MM.1S (cell line): Measurements from ENCODE around the gene ITGA7.

ENCODE experiments used
- DNase-seq: peaks from one replicate; pipeline ENCODE4 v3.0.0-alpha.2; 2015
- H2AFZ ChIP-seq: fragments of 300-600 bp; sonication (generic); 2 replicates; pipeline ENCODE4 v1.6.0; 2016; ENCODE audit warnings: antibody characterized with exemption, low read length
- H3F3A ChIP-seq: fragments of 300-600 bp; sonication (generic); 2 replicates; pipeline ENCODE4 v1.6.1; 2016; ENCODE audit warnings: mild to moderate bottlenecking, antibody characterized with exemption, low read length, moderate library complexity, mixed read lengths; ENCODE audit not compliant: insufficient read depth
- H3K27ac ChIP-seq: fragments of 300-600 bp; sonication (generic); 2 replicates; pipeline ENCODE4 v1.5.1; 2016; ENCODE audit warnings: mild to moderate bottlenecking, low read length
- H3K27me3 ChIP-seq: fragments of 300-600 bp; sonication (generic); replicated peaks from 2 replicates; pipeline ENCODE4 v1.6.0; 2016; ENCODE audit warnings: low read length; ENCODE audit not compliant: insufficient read depth
- H3K36me3 ChIP-seq: fragments of 300-600 bp; sonication (generic); replicated peaks from 2 replicates; pipeline ENCODE4 v1.6.1; 2016; ENCODE audit warnings: mild to moderate bottlenecking, low read length, mixed read lengths; ENCODE audit not compliant: insufficient read depth
- H3K4me1 ChIP-seq: fragments of 300-600 bp; sonication (generic); 2 replicates; pipeline ENCODE4 v1.6.1; 2016; ENCODE audit warnings: low read length, mixed read lengths
- H3K4me2 ChIP-seq: fragments of 300-600 bp; sonication (generic); 2 replicates; pipeline ENCODE4 v1.6.0; 2016; ENCODE audit warnings: low read depth, low read length
- H3K4me3 ChIP-seq: fragments of 300-600 bp; sonication (generic); 2 replicates; pipeline ENCODE4 v1.5.1; 2016; ENCODE audit warnings: low read length, mixed read lengths
- H3K79me2 ChIP-seq: fragments of 300-600 bp; sonication (generic); 2 replicates; pipeline ENCODE4 v1.6.1; 2016; ENCODE audit warnings: mixed run types, low read length, mixed read lengths
- H3K9ac ChIP-seq: fragments of 300-600 bp; sonication (generic); 2 replicates; pipeline ENCODE4 v1.6.1; 2016; ENCODE audit warnings: low read length, mixed read lengths
- H3K9me2 ChIP-seq: fragments of 300-600 bp; sonication (generic); replicated peaks from 2 replicates; pipeline ENCODE4 v1.6.1; 2016; ENCODE audit warnings: mild to moderate bottlenecking, low read length, mixed read lengths; ENCODE audit not compliant: insufficient read depth
- H3K9me3 ChIP-seq: fragments of 300-600 bp; sonication (generic); replicated peaks from 2 replicates; pipeline ENCODE4 v1.6.1; 2016; ENCODE audit warnings: mild to moderate bottlenecking, low read length, mixed read lengths; ENCODE audit not compliant: insufficient read depth
- H4K20me1 ChIP-seq: fragments of 300-600 bp; sonication (generic); 2 replicates; pipeline ENCODE4 v1.6.1; 2016; ENCODE audit warnings: mild to moderate bottlenecking, low read length, moderate library complexity, mixed read lengths; ENCODE audit not compliant: insufficient read depth
- EZH2 ChIP-seq: fragments of 300-600 bp; sonication (generic); optimal IDR thresholded peaks from 2 replicates; pipeline ENCODE3; 2017; ENCODE audit warnings: low read depth, mild to moderate bottlenecking, antibody characterized with exemption, low read length, mixed read lengths
- EZH2phosphoT487 ChIP-seq: fragments of 300-600 bp; sonication (generic); IDR thresholded peaks from 2 replicates; pipeline ENCODE4 v1.6.1; 2018; ENCODE audit warnings: antibody characterized with exemption, low read length
- TF ChIP-seq, protein P1 (sequence below): fragments of 300-600 bp; sonication (generic); IDR thresholded peaks from 2 replicates; pipeline ENCODE4 v1.5.1; 2016; ENCODE audit warnings: antibody characterized with exemption, low read length, mixed read lengths

The ITGA7 gene

DNA sequence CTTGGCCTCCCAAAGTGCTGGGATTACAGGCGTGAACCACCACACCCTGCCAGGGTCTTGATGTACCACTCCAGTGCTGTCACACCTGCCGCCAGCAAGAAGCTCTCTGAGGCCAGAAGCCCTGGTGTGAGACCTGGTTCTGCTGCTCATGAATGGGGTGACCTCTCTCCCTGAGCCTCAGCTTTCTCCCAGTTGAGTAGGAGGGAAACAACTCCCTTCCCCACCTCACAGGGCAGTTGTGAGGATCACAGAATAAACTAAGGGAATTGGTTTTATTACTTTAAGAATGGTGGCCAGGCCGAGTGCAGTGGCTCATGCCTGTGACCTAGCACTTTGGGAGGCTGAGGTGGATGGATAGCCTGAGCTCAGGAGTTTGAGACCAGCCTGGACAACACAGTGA, 26.9 kb upstream of the ITGA7 start:
- no peak overlapping the region for H2AFZ ChIP-seq
- no peak overlapping the region for H3K9ac ChIP-seq
- no peak overlapping the region for H3K4me2 ChIP-seq
- peaks cover 8% of the 10 kb centered on the region; the same call in 1 of the 2 replicates for H3F3A ChIP-seq
- no peaks in the 10 kb centered on the region for H3K27me3 ChIP-seq
- no peaks in the 10 kb centered on the region for H3K36me3 ChIP-seq
- H3K9me2 ChIP-seq: no peaks in the 10 kb centered on the region
- H3K4me3 ChIP-seq: no peak overlapping the region
- no peaks in the 10 kb centered on the region for H3K79me2 ChIP-seq
- peaks cover 20% of the 10 kb centered on the region for H3K4me1 ChIP-seq
- no peaks in the 10 kb centered on the region for H4K20me1 ChIP-seq
- no peaks in the 10 kb centered on the region for H3K9me3 ChIP-seq
- H3K27ac ChIP-seq: no peak overlapping the region
- DNase-seq: no peak
- TF ChIP-seq EZH2 (no peak), EZH2phosphoT487 (no peak)
- TF ChIP-seq, protein P1, sequence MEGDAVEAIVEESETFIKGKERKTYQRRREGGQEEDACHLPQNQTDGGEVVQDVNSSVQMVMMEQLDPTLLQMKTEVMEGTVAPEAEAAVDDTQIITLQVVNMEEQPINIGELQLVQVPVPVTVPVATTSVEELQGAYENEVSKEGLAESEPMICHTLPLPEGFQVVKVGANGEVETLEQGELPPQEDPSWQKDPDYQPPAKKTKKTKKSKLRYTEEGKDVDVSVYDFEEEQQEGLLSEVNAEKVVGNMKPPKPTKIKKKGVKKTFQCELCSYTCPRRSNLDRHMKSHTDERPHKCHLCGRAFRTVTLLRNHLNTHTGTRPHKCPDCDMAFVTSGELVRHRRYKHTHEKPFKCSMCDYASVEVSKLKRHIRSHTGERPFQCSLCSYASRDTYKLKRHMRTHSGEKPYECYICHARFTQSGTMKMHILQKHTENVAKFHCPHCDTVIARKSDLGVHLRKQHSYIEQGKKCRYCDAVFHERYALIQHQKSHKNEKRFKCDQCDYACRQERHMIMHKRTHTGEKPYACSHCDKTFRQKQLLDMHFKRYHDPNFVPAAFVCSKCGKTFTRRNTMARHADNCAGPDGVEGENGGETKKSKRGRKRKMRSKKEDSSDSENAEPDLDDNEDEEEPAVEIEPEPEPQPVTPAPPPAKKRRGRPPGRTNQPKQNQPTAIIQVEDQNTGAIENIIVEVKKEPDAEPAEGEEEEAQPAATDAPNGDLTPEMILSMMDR: no peak

DNA sequence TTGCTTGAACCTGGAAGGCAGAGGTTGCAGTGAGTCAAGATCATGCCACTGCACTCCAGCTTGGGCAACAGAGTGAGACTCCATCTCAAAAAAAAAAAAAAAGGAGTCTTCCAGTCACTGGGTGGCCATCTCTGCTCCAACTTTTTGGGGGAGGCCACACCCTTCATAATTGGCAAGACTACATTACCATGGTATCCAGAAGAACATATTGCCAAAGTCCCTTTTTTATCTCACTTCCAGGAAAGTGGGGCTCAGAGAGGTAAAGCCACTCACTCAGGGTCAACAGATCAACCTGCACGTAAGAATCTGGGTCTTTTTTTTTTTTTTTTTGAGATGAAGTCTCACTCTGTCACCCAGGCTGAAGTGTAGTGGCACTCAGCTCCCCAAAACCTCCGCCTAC, 26.2 kb upstream of the ITGA7 start:
- Histone ChIP-seq H3F3A (peaks cover 8% of the 10 kb centered on the region; the same call in 1 of the 2 replicates), H3K9me3 (no peaks in the 10 kb centered on the region), H3K4me2 (no peak overlapping the region), H3K9me2 (no peaks in the 10 kb centered on the region), H2AFZ (no peak overlapping the region), H3K9ac (no peak overlapping the region), H3K79me2 (no peaks in the 10 kb centered on the region), H3K36me3 (no peaks in the 10 kb centered on the region), H3K4me1 (peaks cover 20% of the 10 kb centered on the region), H4K20me1 (no peaks in the 10 kb centered on the region), H3K4me3 (no peak overlapping the region), H3K27me3 (no peaks in the 10 kb centered on the region), H3K27ac (no peak overlapping the region)
- DNase-seq: no peak
- no peak for TF ChIP-seq EZH2

DNA sequence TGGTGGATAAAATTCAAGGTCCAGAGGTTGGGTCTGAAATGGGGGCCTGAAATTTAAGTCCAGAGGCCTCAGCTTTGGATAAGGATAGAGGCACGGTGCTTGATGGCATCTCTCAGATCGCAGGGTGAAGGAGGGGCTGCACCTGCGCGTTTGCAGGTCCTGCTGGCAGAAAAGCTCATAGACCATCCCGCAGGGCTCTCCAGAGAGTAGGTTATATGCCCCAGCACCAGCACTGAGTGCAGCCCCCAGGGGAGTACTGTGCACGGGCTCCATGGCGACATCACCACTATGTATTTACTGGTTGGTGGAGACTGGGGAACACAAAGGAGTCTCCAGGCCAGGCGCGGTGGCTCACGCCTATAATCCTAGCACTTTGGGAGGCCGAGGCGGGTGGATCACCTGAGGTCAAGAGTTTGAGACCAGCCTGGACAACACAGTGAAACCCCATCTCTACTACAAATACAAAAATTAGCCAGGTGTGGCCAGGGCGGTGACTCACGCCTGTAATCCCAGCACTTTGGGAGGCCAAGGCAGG, 25.4 kb upstream of the ITGA7 start:
- Histone ChIP-seq H4K20me1 (no peaks in the 10 kb centered on the region), H3K4me1 (peaks cover 19% of the 10 kb centered on the region), H3K79me2 (peaks cover 3% of the 10 kb centered on the region), H3K4me2 (no peak overlapping the region), H2AFZ (no peak overlapping the region), H3K9ac (no peak overlapping the region), H3K27me3 (no peaks in the 10 kb centered on the region), H3K27ac (no peak overlapping the region), H3K4me3 (no peak overlapping the region), H3K9me2 (no peaks in the 10 kb centered on the region), H3K36me3 (no peaks in the 10 kb centered on the region), H3K9me3 (no peaks in the 10 kb centered on the region), H3F3A (peaks cover 3% of the 10 kb centered on the region; the same call in 1 of the 2 replicates)
- no peak for TF ChIP-seq EZH2phosphoT487
- no peak for TF ChIP-seq EZH2
- TF ChIP-seq, protein P1: no peak
- no peak for DNase-seq

DNA sequence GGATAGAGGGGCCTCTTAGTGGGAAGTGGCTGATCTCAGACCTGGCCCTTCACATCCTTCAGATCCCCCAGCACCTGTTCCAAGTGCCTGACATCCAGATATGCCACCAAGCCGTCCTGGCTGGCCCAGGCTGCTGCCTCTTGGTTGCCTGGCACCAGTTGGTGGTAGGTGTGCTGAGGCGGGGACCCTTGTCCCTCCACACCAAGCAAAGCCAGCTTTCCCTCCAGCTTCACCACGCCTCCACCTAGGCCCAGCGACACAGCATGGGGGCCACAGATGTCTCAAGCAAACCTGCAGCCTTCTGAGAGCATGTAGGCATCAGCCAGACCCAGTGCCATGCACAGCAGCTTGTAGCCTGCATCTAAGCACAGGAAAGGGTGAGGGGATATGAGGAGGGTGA, 24.6 kb upstream of the ITGA7 start:
- Histone ChIP-seq H3K9me3 (no peaks in the 10 kb centered on the region), H3K9me2 (no peaks in the 10 kb centered on the region), H4K20me1 (no peaks in the 10 kb centered on the region), H2AFZ (no peak overlapping the region), H3K4me2 (no peak overlapping the region), H3K4me1 (peaks cover 19% of the 10 kb centered on the region), H3K27me3 (no peaks in the 10 kb centered on the region), H3K27ac (no peak overlapping the region), H3K9ac (no peak overlapping the region), H3K79me2 (peaks cover 11% of the 10 kb centered on the region), H3K4me3 (no peak overlapping the region), H3K36me3 (no peaks in the 10 kb centered on the region), H3F3A (no peaks in the 10 kb centered on the region)
- no peak for DNase-seq
- TF ChIP-seq EZH2phosphoT487: no peak
- TF ChIP-seq, protein P1: no peak
- no peak for TF ChIP-seq EZH2
